MCF 10A (cell line): ENCODE measurements around the gene PHLDA2. TPM values are rescaled to one million over a fixed set of nuclear protein-coding genes. Genes with fewer than 3 reads are reported as not detected.
A peak's percentile ranks its signal among the peaks of the same experiment; 100 is the strongest.

ENCODE experiments used
- BruUV-seq: library from RNA; stranded (reverse); fragments of 400-500 nt; replicated peaks from 2 replicates; lab custom pipeline; 2021; lab: Mats Ljungman, UMichigan
- CTCF ChIA-PET: fragments of 300-600 bp; sonication (Branson Sonifier 250); formaldehyde crosslinking; extraction: SDS; loops from one replicate; lab custom pipeline; 2021; ENCODE audit warnings: antibody characterized with exemption, inconsistent platforms; lab: Yijun Ruan, JAX
- POLR2A ChIA-PET: fragments of 300-600, 350-650 bp; sonication (Branson Sonifier 250); formaldehyde crosslinking; extraction: SDS; loops from one replicate; lab custom pipeline; 2020; ENCODE audit warnings: antibody characterized with exemption, inconsistent platforms; lab: Yijun Ruan, JAX
- DNase-seq: peaks from one replicate; pipeline ENCODE4 v3.0.0-alpha.2; 2018; ENCODE audit not compliant: unreplicated experiment
- H3K27ac Mint-ChIP-seq: one replicate; pipeline ENCODE4 v1.8.0; 2022; ENCODE audit warnings: mild to moderate bottlenecking, low read depth, mixed read lengths; ENCODE audit not compliant: unreplicated experiment
- H3K27me3 Mint-ChIP-seq: one replicate; pipeline ENCODE4 v1.8.0; 2022; ENCODE audit warnings: mixed read lengths; ENCODE audit not compliant: insufficient read depth, unreplicated experiment
- H3K36me3 Mint-ChIP-seq: one replicate; pipeline ENCODE4 v1.8.0; 2022; ENCODE audit warnings: mild to moderate bottlenecking, moderate library complexity, mixed read lengths; ENCODE audit not compliant: insufficient read depth, unreplicated experiment
- H3K4me1 Mint-ChIP-seq: one replicate; pipeline ENCODE4 v1.8.0; 2022; ENCODE audit warnings: mixed read lengths; ENCODE audit not compliant: insufficient read depth, unreplicated experiment
- H3K4me3 Mint-ChIP-seq: one replicate; pipeline ENCODE4 v1.8.0; 2022; ENCODE audit warnings: mild to moderate bottlenecking, moderate library complexity, mixed read lengths; ENCODE audit not compliant: unreplicated experiment
- H3K9me3 Mint-ChIP-seq: one replicate; pipeline ENCODE4 v1.8.0; 2022; ENCODE audit warnings: mixed read lengths; ENCODE audit not compliant: unreplicated experiment
- CTCF ChIP-seq: fragments of 200-600 bp; IDR thresholded peaks from one replicate; pipeline ENCODE4 v1.8.0; 2022; ENCODE audit warnings: antibody characterized with exemption, mild to moderate bottlenecking; ENCODE audit not compliant: unreplicated experiment
- intact Hi-C: fragments of 100-400 bp; cut with micrococcal nuclease; formaldehyde crosslinking; loops from 2 replicates; pipeline ENCODE4 v1.14.1; 2022
- total RNA-seq: library from RNA; stranded (reverse); gene quantifications from 2 replicates; pipeline ENCODE4 v1.2.3, GENCODE V29; 2022

PHLDA2 gene
- total RNA-seq, 1 experiment from 2014 or later = 135 TPM

DNA sequence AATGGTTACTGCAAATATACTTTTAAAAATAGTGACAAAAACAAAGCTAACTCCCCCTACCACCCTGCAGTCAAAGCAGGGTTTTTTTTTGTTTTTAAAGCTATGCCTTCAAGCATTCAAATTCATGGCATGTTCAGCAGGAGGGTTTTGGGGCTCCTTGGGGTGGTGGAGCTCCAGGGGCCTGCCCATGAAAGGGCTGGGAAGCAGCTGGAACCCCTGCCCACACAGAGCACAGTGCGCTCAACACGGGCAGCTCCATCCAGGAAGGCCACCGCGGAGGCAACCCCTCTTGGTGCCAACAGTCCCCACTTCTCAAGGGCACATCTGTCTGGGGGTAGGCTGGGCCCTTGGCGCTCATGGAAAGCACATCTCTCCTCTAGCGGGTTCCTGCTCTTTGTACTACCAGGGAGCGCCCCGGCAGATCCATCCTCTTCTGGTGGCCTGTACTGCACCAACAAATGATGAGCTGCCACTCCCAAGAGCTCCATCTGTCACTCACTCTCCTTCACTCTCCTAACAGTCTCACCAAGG, 16.6 kb upstream of the PHLDA2 start:
- no TSS peak for BruUV-seq
- H3K4me1 Mint-ChIP-seq = no peaks in the 10 kb centered on the region
- CTCF ChIA-PET = interaction anchor here (0.6 to 2.3 kb wide), 9 partner anchors 12 to 411 kb away, joined by 3 to 6 read pairs (median 4); no protein-coding TSS in a partner anchor
- intact Hi-C loops = no loop called here
- H3K27ac Mint-ChIP-seq = no peak overlapping the region
- no peak for TF ChIP-seq CTCF
- H3K27me3 Mint-ChIP-seq = no peaks in the 10 kb centered on the region
- H3K36me3 Mint-ChIP-seq = peaks cover 63% of the 10 kb centered on the region
- H3K9me3 Mint-ChIP-seq = no peaks in the 10 kb centered on the region
- no peak for DNase-seq
- POLR2A ChIA-PET = interaction anchor here (0.6 to 1.0 kb wide), 5 partner anchors 8 to 132 kb away, joined by 3 to 5 read pairs (median 3); no protein-coding TSS in a partner anchor
- no peak overlapping the region for H3K4me3 Mint-ChIP-seq

- Mint-ChIP-seq H3K27me3 (no peaks in the 10 kb centered on the region), H3K36me3 (peaks cover 57% of the 10 kb centered on the region), H3K4me1 (no peaks in the 10 kb centered on the region), H3K4me3 (no peak overlapping the region), H3K27ac (no peak overlapping the region), H3K9me3 (no peaks in the 10 kb centered on the region)
- no TSS peak for BruUV-seq
- CTCF ChIA-PET = interaction anchor here (0.6 to 2.3 kb wide), 8 partner anchors 12 to 410 kb away, joined by 3 to 6 read pairs (median 4); no protein-coding TSS in a partner anchor
- DNase-seq = no peak
- POLR2A ChIA-PET = interaction anchor here (0.6 to 1.0 kb wide), 6 partner anchors 9 to 131 kb away, joined by 3 to 5 read pairs (median 3); no protein-coding TSS in a partner anchor
- intact Hi-C loops = no loop called here
- TF ChIP-seq CTCF = no peak
These were observed 16.0 kb upstream of the PHLDA2 start for GRCh38 chr11:2945031-2945756.

DNA sequence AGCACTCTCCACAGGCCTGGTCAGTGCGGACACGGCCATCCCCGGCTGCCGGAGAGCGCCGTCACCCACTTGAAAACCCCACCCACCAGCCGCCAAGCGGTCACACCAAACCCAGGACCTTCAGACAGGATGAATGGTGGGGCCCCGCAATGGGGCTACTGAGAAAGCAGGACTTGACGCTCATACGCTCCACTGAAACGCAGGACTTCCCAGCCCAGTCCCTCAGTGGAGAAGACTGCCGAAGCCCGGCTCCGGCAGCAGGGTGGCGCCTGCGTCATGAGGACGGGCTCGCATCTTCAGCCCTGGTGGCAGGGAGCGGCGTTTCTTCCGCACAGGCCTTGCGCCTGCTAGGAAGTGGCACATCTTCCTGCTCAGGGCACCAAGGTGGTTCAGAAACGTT, 15.3 kb upstream of the PHLDA2 start:
- TF ChIP-seq CTCF = no peak
- ChIA-PET CTCF (interaction anchor here (0.9 to 2.3 kb wide), 2 partner anchors 10 to 11 kb away, joined by 3 to 6 read pairs; no protein-coding TSS in a partner anchor), POLR2A (interaction anchor here (0.6 to 1.0 kb wide), 3 partner anchors 9 to 16 kb away, joined by 3 read pairs; no protein-coding TSS in a partner anchor)
- Mint-ChIP-seq H3K27me3 (no peaks in the 10 kb centered on the region), H3K4me3 (no peak overlapping the region), H3K27ac (no peak overlapping the region), H3K9me3 (no peaks in the 10 kb centered on the region), H3K4me1 (no peaks in the 10 kb centered on the region), H3K36me3 (peaks cover 50% of the 10 kb centered on the region)
- no peak for DNase-seq
- intact Hi-C loops = no loop called here
- BruUV-seq = TSS peak; percentile 32

DNA sequence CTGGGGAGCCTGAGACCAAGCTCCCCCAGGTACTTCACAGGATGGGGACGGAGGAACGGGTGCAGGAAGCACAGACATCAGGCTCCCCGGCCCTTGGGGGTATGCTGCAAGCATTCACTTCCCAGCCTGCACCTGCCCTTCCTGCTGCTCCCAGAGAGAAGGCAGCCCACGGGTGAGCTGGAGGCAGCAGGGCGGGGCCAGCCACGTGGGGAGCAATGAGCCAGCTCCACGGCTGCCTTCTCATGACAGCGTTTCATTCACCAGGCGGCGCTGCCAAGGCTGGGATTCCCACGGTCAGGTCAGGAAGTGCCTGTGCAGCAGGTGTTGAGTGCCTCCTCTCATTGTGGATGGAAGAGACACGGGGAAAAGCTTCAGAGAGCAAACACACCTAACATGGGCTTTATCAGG, 14.5 kb upstream of the PHLDA2 start:
- DNase-seq = no peak
- TF ChIP-seq CTCF = no peak
- ChIA-PET POLR2A (interaction anchor here (1.0 to 1.7 kb wide), 2 partner anchors 10 to 17 kb away, joined by 3 to 10 read pairs; no protein-coding TSS in a partner anchor), CTCF (interaction anchor here (0.5 to 3.0 kb wide), 7 partner anchors 11 to 831 kb away, joined by 3 to 12 read pairs (median 3); no protein-coding TSS in a partner anchor)
- Mint-ChIP-seq H3K27ac (no peak overlapping the region), H3K4me1 (no peaks in the 10 kb centered on the region), H3K27me3 (no peaks in the 10 kb centered on the region), H3K4me3 (no peak overlapping the region), H3K9me3 (peaks cover 2% of the 10 kb centered on the region), H3K36me3 (peaks cover 49% of the 10 kb centered on the region)
- BruUV-seq = no TSS peak
- intact Hi-C loops = no loop called here
